ENCODE data around the gene DPM2.

DNA sequence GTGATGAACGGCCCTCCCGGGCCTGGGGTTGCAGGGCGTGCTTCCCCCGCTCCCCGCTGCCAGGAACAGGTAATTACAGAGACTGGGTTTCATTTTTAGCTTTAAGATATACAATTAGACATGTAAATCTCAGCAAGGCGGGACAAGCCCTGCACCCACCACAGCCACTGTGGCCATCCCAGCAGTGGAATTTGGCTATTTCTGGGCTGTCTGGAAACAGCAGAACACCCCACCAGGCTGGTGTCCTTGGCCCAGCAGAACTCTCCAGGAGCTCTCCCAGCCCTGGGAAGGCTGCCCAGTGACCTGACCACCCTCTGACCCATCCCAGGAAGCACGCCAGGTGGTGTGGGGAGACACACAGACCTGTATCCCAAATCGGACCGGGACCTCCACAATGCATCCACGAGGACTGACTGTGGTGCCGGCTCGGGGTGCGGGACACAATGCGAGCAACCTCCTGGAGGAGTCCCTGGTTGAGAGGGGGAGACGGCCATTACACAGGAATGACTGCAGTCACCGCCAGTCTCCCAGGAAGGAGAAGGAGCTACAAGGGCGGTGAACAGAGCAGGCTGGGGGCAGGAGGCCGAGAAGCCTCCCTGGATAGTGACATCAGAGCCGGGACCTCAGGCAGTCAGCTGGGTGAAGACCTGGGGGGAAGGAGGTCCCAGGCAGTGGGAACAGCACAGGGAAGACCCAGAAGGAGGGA, 25.9 kb upstream of the DPM2 start:
- no peak for TF ChIP-seq POLR2A (IDR thresholded peaks at IDR 0.05)
- TF ChIP-seq, protein P1, sequence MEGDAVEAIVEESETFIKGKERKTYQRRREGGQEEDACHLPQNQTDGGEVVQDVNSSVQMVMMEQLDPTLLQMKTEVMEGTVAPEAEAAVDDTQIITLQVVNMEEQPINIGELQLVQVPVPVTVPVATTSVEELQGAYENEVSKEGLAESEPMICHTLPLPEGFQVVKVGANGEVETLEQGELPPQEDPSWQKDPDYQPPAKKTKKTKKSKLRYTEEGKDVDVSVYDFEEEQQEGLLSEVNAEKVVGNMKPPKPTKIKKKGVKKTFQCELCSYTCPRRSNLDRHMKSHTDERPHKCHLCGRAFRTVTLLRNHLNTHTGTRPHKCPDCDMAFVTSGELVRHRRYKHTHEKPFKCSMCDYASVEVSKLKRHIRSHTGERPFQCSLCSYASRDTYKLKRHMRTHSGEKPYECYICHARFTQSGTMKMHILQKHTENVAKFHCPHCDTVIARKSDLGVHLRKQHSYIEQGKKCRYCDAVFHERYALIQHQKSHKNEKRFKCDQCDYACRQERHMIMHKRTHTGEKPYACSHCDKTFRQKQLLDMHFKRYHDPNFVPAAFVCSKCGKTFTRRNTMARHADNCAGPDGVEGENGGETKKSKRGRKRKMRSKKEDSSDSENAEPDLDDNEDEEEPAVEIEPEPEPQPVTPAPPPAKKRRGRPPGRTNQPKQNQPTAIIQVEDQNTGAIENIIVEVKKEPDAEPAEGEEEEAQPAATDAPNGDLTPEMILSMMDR (IDR thresholded peaks at IDR 0.05): no peak
